IPS-NIHi11 (cell line): Measurements from ENCODE around the gene HNF1B.

ENCODE experiments used
- DNase-seq: peaks from one replicate; pipeline ENCODE4 v3.0.0; 2012; ENCODE audit warnings: mixed read lengths, low spot score

The HNF1B gene

DNA sequence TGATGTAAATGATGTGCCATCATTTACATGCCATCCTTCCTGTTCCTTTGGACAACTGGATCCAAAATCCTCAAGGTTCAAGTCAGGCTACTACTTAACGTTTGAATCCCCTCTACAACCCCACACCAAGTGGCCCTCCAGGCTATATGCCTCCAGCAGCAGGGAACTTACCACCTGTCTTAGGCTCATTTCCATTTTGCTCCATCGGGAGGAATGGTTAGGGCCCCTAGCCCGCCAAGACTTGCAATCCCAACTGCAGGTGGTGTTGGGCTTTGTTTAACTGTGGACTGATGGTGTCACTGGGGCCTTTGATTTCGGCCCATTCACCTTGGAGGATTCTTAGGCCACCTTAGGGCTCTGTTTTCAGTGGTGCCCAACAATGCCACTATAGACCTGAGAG is 9.7 kb downstream of the HNF1B start:
- no peak for DNase-seq

DNA sequence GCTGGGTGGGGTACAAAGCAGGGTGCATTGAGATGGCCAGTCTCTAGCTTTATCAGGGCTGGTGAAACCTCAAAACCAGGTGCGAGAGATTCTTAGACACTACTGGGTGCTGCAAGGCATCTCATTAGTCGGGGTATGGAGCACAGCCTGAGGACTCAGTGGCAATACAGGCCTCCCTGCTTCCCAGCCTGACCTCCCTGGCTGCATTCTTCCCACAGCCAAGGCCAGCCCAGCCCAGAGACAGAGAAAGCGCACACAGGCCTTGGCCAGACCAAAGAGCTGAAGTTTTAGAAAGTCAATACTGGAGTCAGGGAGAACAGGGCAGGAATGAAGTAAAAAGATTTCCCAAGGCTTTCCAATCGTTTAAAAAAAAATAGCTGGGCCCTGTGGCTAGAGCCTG is 12.5 kb downstream of the HNF1B start:
- DNase-seq: no peak

DNA sequence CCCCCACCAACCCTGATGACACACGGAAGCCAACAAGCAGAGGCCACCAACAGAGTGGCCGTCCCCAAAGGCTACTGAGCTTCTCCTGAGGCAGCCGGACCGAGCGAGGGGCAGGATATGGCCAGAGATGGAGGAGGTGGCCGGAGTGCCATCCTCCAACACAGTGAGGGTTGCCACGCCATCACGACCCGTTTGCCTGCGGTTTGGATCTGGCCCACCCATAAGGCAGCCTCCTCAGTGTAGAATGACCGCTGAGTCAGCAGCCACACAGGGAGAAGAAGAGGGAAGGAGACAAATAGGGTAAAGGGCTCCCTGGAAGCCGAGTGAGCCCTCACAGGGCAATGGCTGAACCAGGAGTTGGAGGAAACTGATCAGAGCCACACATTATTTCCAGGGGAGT is 13.8 kb downstream of the HNF1B start:
- DNase-seq: no peak

DNA sequence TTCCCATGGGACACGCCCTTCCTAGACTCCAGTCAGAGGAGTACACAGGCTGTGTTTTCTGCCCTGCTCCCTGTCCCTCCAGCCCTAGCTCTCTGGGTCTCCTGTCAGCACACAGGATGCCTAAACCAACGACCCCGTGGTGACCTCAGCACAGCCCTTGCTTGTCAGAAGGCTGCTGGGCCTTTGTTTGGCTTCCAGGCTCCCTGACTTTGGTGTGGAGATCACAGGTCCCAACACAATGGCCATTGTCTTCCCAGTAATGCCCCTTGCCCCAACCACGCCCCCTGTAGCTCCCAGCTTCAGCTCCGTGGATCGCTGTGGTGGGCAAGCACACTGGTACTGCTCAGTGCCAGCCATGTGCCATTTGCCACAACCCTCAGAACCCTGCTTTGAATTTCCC is 15.0 kb downstream of the HNF1B start:
- peak; percentile 67 for DNase-seq

DNA sequence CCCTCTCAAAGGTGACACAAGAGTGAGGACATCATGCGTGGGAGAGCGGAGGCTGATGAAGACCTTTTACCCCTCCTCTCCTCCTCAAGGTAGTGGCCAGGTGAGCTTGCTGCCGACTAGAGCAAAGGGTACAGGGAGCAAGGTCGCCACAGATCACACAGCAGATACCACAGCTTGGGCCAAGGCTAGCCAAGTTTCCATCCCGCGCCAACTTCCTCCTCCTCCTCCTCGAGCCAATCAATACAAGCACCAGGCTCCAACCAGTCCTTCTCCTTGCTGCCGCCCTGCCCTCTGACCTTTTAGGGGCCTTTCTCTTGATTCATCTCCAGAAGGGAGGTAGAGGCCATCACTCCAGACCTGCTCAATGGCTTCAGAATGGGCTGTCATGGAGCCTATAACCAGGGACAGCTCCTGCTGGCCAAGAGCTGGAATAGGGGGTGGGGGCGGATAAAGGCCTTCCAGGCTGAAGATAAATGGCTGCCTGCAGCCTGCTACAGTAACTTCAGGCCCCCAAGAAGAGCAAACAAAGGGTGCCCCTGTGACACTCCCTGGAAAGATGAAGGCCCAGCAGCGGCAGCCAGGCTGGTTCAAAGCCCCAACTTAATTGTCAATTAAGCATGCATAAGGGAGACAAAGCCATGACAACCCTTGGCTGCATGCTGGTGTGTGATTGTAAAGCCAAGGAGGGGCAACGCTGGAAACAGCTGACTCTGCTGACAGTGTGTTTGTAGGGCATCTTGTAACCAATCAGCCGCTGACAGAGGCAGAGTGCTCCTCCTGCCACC is 17.8 kb downstream of the HNF1B start:
- peak; percentile 44 for DNase-seq

DNA sequence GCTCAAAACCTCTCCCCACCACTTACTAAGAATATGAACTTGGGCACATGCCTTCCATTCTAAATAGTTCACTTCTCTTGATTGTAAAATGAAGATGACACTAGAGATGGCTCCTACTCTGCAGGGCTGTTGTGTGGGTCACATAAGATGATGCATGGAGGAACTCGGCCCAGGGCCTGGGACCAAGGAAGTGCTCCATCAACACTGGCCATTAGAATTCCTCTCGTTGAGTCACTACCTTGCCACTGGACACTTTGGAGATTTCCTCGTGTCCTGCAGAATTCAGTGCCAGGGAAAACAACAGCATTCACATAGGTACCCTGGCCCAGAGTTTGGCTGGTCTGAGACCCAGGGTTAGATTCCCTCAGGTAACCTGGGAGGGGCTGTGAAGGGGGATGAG is 18.6 kb downstream of the HNF1B start:
- no peak for DNase-seq

DNA sequence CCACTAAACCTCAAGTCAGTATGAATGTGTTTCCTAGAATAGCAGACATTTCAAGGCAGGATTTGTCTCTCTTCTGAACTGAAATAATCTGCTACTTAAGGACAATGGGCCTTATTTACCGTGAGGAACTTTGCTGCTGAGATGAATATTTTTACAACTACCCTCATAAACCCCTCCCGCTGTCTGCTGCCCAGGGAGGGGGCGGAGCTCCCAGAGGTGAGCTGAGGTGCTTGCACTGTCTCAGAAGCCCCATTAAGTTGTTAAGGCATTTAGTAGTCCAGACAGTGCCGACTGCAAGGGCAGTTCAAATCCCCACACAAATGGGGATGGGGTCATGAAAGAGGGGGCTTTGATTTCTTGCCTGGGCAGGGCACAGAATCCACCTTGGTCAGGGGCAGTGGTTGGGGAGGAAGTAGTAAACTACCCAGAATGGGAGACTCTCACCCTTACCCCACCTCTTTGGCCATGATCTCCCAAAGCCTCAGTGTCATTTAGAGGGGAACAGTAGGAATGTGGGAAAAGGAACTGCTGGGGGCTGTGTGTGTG is 19.2 kb downstream of the HNF1B start:
- DNase-seq: no peak

DNA sequence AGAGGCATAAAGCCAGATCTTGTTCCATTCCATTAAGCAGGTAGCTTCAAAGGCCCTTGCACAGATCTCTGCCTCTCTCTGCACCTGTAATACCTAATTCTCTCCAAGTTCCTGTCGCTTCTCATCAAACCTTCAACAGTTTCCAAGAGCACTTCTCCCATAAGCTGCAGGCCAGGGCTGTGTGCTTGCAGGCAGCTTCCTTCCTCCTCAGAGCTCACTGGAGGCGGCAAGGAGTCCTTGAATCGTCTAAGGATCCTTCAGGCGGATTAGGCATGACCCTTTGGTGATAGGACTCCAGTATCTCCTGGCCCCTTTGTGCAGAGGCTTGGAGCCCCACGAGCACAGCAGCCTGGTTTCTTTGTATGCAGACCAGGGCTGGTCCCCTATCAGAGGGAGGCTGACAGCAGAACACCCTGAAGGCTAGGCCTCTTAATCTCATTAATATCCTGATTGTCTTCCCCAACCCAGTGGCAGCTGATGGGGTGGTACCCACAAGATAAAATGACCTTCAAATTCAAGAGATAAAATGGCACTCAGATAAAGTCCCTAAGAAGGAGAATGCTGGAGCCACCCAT is 19.8 kb downstream of the HNF1B start:
- no peak for DNase-seq

DNA sequence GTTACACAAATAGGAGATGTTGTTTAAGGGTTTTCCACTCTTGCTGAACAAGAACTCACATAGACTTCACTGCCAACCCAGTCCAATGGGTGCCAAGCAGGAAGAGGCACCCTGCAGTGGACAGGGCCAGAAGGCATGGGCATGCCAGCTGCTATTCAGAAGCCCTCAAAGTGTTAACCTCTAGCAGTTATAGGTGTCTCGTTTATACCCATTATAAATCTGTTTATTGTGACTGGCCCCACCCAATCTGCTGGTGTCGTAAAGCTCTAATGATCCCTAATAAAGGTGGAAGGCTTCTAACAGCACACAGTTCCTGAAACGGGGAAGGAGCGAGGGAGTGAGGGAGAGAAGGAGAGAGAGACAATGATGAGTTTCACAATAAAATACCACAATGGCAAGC is 23.9 kb downstream of the HNF1B start:
- no peak for DNase-seq

DNA sequence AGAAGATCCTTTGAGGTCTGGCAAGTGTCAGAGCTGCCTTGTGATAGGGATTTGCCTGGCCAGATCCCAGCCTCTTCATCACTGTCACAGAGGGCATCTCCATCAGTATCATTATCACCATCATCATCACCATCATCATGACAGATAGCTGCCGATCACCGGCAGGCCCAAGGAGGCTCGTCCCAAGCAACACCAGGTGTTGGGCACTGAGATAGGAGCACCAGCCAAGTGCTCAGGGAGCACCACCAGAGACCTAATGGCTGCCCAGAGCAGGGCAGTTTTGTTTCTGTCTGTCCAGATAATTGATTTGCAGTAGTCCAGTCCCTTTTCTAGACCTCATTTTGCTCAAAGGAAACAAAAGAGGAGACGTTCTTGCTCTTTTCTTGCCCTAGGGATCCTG is 25.0 kb downstream of the HNF1B start:
- DNase-seq: no peak

DNA sequence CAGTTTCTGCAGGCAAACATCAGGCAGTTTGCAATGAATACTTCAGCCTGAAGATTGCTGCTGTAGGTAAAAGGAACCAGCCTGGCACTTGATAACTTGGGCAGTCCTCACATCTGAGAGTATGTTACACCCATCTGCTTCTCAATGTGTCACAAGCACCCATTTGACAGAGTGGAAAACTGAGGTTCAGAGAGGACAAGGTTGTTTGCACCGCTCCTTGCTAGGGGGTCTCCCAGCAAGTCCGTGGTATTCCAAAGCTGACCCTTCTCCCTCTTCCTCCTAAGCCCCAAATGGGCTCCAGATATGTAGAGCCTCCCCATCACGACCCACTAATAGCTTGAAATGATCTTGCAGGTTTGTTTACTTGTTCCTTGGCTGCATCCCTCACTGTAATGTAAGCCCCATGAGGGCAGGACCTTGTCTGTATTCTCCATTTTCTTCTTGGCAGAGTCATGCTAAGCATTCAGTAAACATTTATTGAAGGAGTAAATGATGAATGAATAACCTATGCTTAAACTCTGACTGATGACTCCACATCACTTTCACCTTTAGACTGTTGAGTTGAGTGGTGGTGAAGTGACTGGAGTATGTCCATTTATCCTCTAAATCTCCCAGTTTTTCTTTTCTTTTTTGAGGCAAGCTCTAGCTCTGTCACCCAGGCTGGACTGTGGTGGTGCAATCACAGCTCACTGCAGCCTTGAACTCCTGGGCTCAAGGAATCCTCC is 26.4 kb downstream of the HNF1B start:
- no peak for DNase-seq

DNA sequence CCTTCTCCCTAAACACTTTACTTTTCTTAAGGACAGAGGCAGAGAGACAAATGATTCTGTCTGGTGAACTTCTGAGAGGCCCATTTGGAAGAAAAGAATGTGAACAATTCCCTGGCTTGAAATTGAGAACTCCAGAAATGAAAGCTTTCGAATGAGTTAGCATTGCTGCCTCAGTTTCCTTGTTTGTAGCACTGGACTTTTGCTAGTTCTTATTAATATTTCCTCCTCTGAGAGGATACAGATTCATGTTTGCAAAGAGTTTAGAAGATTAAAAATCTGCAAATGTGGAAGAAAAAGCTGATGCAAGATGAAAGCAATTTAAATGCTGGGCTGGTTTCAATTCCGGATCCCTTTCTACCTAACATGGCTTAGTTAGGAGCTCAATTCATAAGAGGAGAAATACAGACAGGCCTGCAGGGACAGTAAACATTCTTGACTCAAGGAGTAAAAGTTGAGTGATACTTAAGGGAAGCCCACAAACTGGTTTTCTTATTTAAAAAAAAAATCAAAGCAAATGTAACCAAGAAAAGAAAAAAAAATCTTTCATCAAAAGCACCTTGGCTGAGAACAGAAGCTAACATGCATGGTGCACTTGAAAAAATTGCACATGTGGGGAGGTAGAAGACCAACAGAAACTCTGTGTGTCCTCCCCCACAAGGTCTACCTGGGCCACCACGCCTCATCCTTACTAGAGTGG is 27.1 kb downstream of the HNF1B start:
- no peak for DNase-seq

DNA sequence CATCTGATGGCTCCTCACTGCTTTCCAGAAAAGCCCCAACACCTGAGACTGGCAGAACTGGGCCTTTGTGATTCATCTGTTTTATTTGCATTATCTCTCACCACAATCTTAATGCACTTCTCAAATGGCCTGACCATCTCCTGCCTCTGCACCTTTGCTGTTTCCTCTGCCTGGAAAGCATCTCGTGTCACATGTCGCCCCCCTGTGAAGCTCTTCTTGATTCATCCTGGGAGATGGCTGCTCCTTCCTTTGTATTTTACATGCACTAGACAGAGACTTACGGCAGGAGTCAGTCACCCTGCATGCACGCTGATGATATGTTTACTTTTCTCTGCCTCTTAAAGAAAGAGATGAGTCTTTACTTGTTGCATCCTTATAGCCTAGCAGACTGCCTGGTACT is 30.0 kb downstream of the HNF1B start:
- no peak for DNase-seq

DNA sequence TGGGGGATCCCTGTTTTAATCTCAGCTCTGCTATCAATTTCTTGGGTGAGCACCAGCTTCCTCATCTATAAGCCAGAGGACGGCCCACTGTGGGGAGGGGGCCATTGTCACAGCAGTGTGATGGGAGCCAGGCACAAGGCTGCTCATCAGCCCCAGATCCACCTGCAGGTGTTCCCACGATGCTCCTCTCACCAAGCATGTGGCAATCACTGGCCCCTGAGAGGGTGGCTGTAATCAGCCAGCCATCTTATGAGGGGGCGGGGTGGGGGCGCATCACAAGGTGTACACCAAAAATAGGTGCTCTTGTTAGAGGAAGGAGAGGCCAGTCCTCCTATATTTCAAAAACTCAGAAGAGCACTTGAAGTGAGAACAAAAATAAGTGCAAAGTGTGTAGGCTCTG is 31.2 kb downstream of the HNF1B start:
- no peak for DNase-seq

DNA sequence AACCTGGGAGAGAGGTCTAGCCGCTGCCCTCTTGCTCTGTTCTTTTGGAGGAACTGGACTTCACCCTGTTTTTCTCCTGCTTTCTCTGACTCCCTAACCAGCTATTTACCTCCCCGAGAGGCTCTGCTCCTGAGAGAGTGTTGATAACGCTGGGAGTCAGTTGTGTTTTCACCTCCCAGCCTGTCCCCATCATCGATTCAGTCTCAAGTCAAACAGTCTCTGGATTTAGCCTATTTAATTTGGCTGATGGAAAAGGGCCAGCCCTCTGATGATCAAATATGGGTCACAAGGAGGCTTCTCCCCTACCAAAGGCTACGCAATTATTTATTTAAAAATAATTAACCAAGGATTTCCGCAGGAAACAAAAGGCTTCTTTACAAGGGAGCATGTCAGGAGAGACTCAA is 31.8 kb downstream of the HNF1B start:
- no peak for DNase-seq

DNA sequence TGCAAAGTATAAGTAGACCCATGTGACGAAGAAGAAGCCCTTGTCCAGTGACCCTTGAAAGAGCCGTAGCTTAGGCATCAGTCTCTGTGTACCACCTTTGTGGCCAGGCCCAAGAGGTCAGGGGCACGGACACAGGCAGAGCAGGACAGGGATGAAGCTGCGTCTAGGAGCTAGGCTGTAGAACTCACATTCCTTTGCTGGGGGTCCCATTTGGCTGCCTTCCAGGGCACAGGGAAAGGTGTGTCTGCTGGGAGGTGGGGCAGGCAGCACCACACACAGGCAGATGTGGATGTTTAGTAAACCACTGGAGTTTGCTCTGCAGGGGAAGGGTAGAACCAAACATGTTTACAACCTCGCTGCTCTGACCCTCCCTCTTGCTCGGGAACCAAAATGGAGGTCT is 33.7 kb downstream of the HNF1B start:
- DNase-seq: no peak

DNA sequence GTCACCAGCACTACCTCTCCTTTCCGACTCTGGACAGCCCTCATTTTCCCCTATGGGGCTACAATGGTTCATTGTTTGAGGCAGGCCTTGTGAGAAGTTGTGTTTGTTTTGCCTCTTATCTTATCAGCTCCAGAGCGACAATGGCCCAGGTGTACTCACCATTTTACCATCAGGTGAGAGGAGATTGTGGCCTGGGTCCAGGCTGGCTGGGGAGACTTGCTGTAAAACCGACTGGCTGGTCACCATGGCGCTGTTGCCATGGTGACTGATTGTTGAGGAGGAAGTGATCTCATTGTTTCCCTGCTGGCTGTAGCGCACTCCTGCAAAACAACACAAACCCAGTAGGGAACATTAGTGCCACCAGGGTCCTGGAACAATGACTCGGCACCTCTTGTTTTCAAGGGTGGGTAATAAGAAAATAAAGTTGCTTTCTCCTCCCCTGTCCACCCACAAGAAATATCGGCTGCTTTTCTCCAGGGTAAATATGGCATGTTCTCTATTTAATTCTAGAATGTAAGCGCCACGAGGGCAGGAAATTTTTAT is 34.4 kb downstream of the HNF1B start:
- peak; percentile 89 for DNase-seq

DNA sequence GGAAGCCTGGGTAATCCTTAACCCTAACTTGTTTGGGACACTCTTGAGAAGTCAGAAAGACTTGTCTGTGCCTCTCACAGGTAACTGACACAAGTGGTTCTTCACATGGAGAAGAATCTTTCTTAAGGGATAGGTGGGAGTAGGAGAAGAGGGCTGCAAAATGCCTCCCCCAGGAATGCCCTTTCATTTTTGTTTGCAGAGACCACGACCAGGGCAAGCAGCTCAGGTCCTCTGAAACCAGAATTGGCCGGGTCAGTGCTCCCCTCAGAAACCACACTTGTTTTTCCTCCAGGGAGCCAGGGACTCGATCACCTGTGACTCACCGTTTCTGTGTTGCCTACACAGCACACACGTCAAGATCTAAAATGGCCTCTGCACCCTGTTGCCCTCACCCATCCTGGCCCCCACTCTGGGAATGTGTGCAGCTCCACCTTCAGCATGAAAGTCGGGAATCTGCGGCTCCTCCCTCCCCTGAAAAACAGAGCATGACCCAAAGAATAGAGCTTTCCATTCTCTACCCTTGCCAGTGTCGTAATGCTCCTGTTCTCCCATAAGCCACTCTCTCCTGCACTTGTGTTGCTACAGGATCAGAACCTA is 36.1 kb downstream of the HNF1B start:
- DNase-seq: no peak

DNA sequence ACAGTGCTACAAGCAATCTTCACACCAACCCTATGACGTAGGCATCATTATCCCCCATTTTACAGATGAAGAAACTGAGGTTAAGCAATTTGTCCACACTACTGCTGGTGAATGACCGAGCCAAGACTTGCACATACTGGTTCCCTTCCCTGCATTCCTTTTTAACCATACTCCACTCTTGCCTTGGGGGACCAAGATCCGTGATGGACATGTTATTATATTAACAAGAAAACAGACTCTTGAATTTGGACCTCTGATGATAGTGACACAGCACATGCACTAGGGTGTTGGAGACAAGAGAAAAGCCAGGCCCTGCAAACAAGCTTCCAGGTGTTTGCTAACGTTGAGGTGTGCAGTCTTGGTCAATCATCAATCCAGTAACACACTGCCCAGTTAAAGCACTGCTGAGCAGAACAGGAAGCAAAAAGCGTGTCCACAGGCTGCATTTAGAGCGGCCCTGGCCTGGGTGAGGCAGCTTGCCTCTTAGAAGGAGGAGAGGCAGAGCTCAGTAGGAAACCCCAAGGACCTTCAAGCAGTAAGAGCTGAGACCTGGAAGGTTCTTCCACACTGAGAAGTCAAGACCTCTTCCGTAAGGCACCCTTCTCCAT is 36.7 kb downstream of the HNF1B start:
- DNase-seq: no peak

DNA sequence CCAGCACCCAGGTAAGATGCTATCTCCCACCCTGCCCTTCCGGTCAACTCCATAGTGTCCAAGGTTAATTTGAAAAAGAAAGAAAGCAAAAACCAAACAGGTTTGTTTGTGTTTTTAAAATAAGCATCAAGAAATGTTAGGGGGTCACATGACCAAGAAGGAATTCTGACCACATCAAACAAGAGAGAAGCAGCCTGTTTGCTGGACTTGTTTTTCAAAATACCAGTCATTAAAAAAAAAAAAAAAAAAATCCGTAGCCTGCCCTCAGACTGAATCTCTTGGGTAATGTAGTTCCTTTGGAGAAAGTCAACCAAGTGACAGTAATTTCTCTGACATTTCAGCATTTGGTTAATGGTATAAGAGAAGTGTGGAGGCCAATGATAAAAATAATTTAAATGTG is 38.4 kb downstream of the HNF1B start:
- DNase-seq: no peak

DNA sequence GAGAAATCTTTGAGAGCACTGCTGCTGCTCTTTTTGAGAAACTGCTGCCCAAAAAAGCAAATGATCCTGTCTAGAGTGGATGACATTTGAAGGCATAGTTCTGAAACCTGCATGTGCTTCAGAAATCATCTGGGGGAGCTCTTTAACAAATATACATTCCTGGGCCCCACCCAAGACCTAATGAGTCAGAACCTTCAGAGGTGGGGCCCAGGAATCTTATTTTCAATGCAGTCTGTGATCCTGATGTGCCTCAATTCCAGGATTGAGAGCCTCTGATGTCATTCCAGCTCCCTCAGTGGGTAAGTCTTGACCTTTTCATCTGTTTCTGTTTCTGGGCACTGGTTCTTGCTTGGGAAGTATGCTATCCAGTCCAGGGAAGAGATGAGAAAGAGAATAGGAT is 42.3 kb downstream of the HNF1B start:
- no peak for DNase-seq
